ENCODE data around the gene FBXL17.

The FBXL17 gene

DNA sequence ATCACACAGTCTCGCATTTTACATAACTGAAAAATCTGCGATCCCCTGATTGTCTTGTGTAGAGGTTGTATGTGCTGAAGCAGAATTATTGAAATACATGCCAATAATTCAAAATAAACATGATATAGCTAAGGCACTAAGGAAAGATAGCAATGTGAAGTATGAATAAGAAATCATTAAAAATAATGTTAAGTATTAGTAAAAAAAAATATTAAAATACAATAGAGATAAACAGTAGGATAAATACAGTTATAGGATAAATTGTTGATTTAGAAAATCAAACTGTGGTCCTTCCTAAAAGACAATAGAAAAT lies 121.1 kb downstream of the FBXL17 start:
- Histone ChIP-seq H3K36me3 (ENCODE audit: insufficient read depth, low read length) (no peaks in the 10 kb centered on the region), H3K9me3 (ENCODE audit: insufficient read depth, low read length, severe bottlenecking) (no peaks in the 10 kb centered on the region), H3K9ac (ENCODE audit: low read depth, low read length) (no peak overlapping the region), H3K4me2 (ENCODE audit: insufficient read depth, low read length) (no peak overlapping the region), H2AFZ (ENCODE audit: low read depth, low read length) (no peak overlapping the region), H4K20me1 (ENCODE audit: insufficient read depth, low read length) (no peaks in the 10 kb centered on the region), H3K4me3 (ENCODE audit: low read depth in 1 of 2, low read length in 2 of 2) (no peak overlapping the region), H3K4me1 (ENCODE audit: insufficient read depth, low read length) (no peaks in the 10 kb centered on the region), H3K27me3 (ENCODE audit: insufficient read depth, low read length, poor library complexity) (no peaks in the 10 kb centered on the region), H3K27ac (ENCODE audit: low read length) (no peak overlapping the region), H3K79me2 (ENCODE audit: insufficient read depth, low read length) (no peaks in the 10 kb centered on the region)
- ATAC-seq (ENCODE audit: insufficient read depth, low read depth) (no peak), DNase-seq (no peak)
- TF ChIP-seq EZH2 (IDR thresholded peaks at IDR 0.05; ENCODE audit: borderline replicate concordance, low read depth, low read length, severe bottlenecking) (no peak), CTCF (IDR thresholded peaks at IDR 0.05; ENCODE audit: borderline replicate concordance, extremely low read depth, low read length, poor library complexity, severe bottlenecking) (no peak)

DNA sequence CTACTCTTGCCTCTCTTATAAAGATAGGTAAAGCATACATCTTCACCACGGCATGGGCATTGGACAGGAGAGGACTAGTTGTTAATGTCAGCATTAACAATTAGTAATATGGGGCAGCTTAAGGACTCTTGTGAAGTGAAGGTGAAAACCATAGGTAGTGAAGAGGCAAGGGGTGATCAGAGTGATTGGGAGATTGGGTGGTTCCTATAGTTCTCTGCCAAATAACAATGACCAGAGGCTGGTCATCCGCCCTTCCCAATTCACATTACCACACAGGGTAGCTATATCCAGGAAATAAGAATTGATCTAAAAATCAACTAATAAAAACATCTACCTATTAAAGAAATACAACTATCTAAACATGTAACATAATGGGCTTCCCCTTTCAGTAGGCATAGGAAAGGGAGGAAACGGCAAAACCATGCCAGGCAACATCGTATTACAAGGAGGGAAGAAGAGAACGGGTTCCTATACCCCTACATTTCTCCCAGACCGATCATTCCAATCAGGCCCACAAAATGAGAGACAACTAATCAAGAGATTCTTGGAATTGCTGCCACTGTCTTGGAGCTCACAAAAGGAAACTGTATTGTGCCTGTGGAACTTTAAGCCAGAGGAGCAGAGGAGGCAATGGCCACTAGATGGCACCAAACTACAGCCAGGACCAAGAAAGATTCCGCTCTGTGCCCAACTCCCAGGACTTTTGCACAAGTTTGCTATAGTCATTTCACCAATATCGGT lies 121.6 kb downstream of the FBXL17 start:
- Histone ChIP-seq H3K4me2 (ENCODE audit: insufficient read depth, low read length) (0 out of 2 replicates have a peak overlapping the region, but pooled peaks have one; percentile 3), H3K27ac (ENCODE audit: low read length) (no peak overlapping the region), H2AFZ (ENCODE audit: low read depth, low read length) (no peak overlapping the region), H3K36me3 (ENCODE audit: insufficient read depth, low read length) (no peaks in the 10 kb centered on the region), H4K20me1 (ENCODE audit: insufficient read depth, low read length) (no peaks in the 10 kb centered on the region), H3K9ac (ENCODE audit: low read depth, low read length) (no peak overlapping the region), H3K9me3 (ENCODE audit: insufficient read depth, low read length, severe bottlenecking) (no peaks in the 10 kb centered on the region), H3K27me3 (ENCODE audit: insufficient read depth, low read length, poor library complexity) (no peaks in the 10 kb centered on the region), H3K4me1 (ENCODE audit: insufficient read depth, low read length) (no peaks in the 10 kb centered on the region), H3K79me2 (ENCODE audit: insufficient read depth, low read length) (no peaks in the 10 kb centered on the region), H3K4me3 (ENCODE audit: low read depth in 1 of 2, low read length in 2 of 2) (no peak overlapping the region)
- peak; percentile 74 for DNase-seq
- TF ChIP-seq CTCF (IDR thresholded peaks at IDR 0.05; ENCODE audit: borderline replicate concordance, extremely low read depth, low read length, poor library complexity, severe bottlenecking) (peak; percentile 99), EZH2 (IDR thresholded peaks at IDR 0.05; ENCODE audit: borderline replicate concordance, low read depth, low read length, severe bottlenecking) (no peak)
- ATAC-seq (ENCODE audit: insufficient read depth, low read depth): peak; percentile 98

DNA sequence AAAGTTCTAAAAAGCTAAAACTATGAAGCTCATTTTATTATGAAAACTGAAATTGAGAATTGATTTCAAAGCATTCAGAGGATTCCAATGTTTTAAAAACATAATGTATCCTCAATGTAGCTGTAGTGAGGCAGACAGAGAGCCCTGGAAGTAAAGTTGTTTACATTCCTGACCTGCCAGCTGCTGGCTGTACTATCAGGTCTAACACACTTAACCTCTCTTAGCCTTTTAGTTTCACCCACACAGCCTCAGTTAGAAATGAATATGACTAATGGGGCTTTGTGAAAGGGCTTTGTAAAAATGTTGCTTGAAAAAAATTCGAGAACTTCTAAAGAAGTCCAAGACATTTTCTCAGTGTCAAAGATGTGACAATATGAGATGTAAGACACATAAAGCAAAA lies 122.6 kb downstream of the FBXL17 start:
- H3K27me3 ChIP-seq (ENCODE audit: insufficient read depth, low read length, poor library complexity): no peaks in the 10 kb centered on the region
- H3K27ac ChIP-seq (ENCODE audit: low read length): no peak overlapping the region
- no peak overlapping the region for H3K4me3 ChIP-seq (ENCODE audit: low read depth in 1 of 2, low read length in 2 of 2)
- DNase-seq (no peak), ATAC-seq (ENCODE audit: insufficient read depth, low read depth) (no peak)
- no peaks in the 10 kb centered on the region for H3K4me1 ChIP-seq (ENCODE audit: insufficient read depth, low read length)
- no peaks in the 10 kb centered on the region for H3K36me3 ChIP-seq (ENCODE audit: insufficient read depth, low read length)
- H3K9me3 ChIP-seq (ENCODE audit: insufficient read depth, low read length, severe bottlenecking): no peaks in the 10 kb centered on the region
- no peak overlapping the region for H3K9ac ChIP-seq (ENCODE audit: low read depth, low read length)
- no peaks in the 10 kb centered on the region for H3K79me2 ChIP-seq (ENCODE audit: insufficient read depth, low read length)
- H4K20me1 ChIP-seq (ENCODE audit: insufficient read depth, low read length): no peaks in the 10 kb centered on the region
- TF ChIP-seq EZH2 (IDR thresholded peaks at IDR 0.05; ENCODE audit: borderline replicate concordance, low read depth, low read length, severe bottlenecking): no peak
- no peak for TF ChIP-seq CTCF (IDR thresholded peaks at IDR 0.05; ENCODE audit: borderline replicate concordance, extremely low read depth, low read length, poor library complexity, severe bottlenecking)
- no peak overlapping the region for H2AFZ ChIP-seq (ENCODE audit: low read depth, low read length)
- no peak overlapping the region for H3K4me2 ChIP-seq (ENCODE audit: insufficient read depth, low read length)

Measured in DND-41 (cell line).